K562 (cell line): ENCODE measurements around the gene ACAT1. TPM values are rescaled to one million over a fixed set of nuclear protein-coding genes. Genes with fewer than 3 reads are reported as not detected.

ENCODE experiments used
- BCOR ChIP-seq: fragments of 450-650 bp; IDR thresholded peaks from 2 replicates; pipeline ENCODE4 v1.6.1; 2016
- BRF1 ChIP-seq: IDR thresholded peaks from 3 replicates; pipeline ENCODE4 v1.6.1; 2011; ENCODE audit warnings: borderline replicate concordance, mild to moderate bottlenecking; ENCODE audit not compliant: insufficient read length; ENCODE audit errors: extremely low read depth
- C11orf30 ChIP-seq: fragments of 450-650 bp; IDR thresholded peaks from 2 replicates; pipeline ENCODE4 v1.6.1; 2016; ENCODE audit warnings: low read depth, mild to moderate bottlenecking
- CREB1 ChIP-seq, 2 experiments: sonication (generic) in 1 of 2; formaldehyde crosslinking in 1 of 2; IDR thresholded peaks; 2 replicates each; pipeline versions ENCODE4 v1.6.1 to v1.8.0; 2012 to 2022; ENCODE audit warnings: inconsistent platforms in 1 of 2, mild to moderate bottlenecking in 1 of 2, missing genetic modification reagents in 1 of 2, moderate library complexity in 1 of 2
- CXXC5 ChIP-seq: fragments of 250-450 bp; sonication (Bioruptor Pico); IDR thresholded peaks from 2 replicates; pipeline ENCODE4 v1.8.0; 2022; ENCODE audit warnings: inconsistent platforms, mild to moderate bottlenecking, moderate library complexity
- DNMT1 ChIP-seq: fragments of 450-650 bp; IDR thresholded peaks from 2 replicates; pipeline ENCODE4 v1.6.1; 2016; ENCODE audit warnings: antibody characterized with exemption, mild to moderate bottlenecking
- HBP1 ChIP-seq: fragments of 450-650 bp; formaldehyde crosslinking; IDR thresholded peaks from 2 replicates; pipeline ENCODE4 v1.4.0; 2022; ENCODE audit warnings: missing genetic modification characterization
- MBD2 ChIP-seq: sonication (generic); IDR thresholded peaks from 2 replicates; pipeline ENCODE4 v1.6.1; 2016; ENCODE audit warnings: low read depth, borderline replicate concordance
- MCM2 ChIP-seq: fragments of 450-650 bp; IDR thresholded peaks from 2 replicates; pipeline ENCODE4 v1.6.1; 2017; ENCODE audit warnings: low read depth, mild to moderate bottlenecking
- MLX ChIP-seq, 2 experiments: fragments of 450-650 bp in 1 of 2; sonication (generic) in 1 of 2; formaldehyde crosslinking; conservative IDR thresholded peaks; 2 replicates each; pipeline versions ENCODE4 v1.4.0 to v1.8.1; 2020 to 2022; ENCODE audit warnings: mild to moderate bottlenecking in 1 of 2, missing genetic modification reagents in 1 of 2
- PHTF2 ChIP-seq: fragments of 250-450 bp; sonication (Bioruptor Pico); IDR thresholded peaks from 2 replicates; pipeline ENCODE4 v1.5.0; 2021; ENCODE audit warnings: mild to moderate bottlenecking
- POLR2A ChIP-seq: fragments of 450-650 bp; conservative IDR thresholded peaks from 2 replicates; pipeline ENCODE4 v1.6.1; 2016
- SAP30 ChIP-seq: fragments of 200-600 bp; sonication (generic); IDR thresholded peaks from 2 replicates; pipeline ENCODE4 v1.6.1; 2012; ENCODE audit warnings: borderline replicate concordance, low read depth, mild to moderate bottlenecking, moderate library complexity, low read length, control low read depth, inconsistent platforms; ENCODE audit not compliant: insufficient read depth, poor library complexity, severe bottlenecking
- SREBF2 ChIP-seq: sonication (generic); formaldehyde crosslinking; IDR thresholded peaks from 2 replicates; pipeline ENCODE4 v1.4.0; 2020; ENCODE audit warnings: mild to moderate bottlenecking, missing genetic modification reagents
- TBL1XR1 ChIP-seq, 2 experiments: IDR thresholded peaks; 2 replicates each; pipeline ENCODE4 v1.6.1; 2012; ENCODE audit warnings: improper control_type of control experiment in 2 of 2, low read length in 2 of 2, mild to moderate bottlenecking in 1 of 2
- USF2 ChIP-seq: sonication (generic); formaldehyde crosslinking; IDR thresholded peaks from 2 replicates; pipeline ENCODE4 v1.5.0; 2020; ENCODE audit warnings: missing genetic modification reagents
- YY1 ChIP-seq, 3 experiments: IDR thresholded peaks; 2 replicates each; pipeline ENCODE4 v1.6.1; 2011; ENCODE audit warnings: low read length in 2 of 3, mild to moderate bottlenecking in 2 of 3, moderate library complexity in 2 of 3, borderline replicate concordance in 1 of 3, control low read depth in 1 of 3, low read depth in 1 of 3; ENCODE audit not compliant: insufficient read depth in 3 of 3, insufficient replicate concordance in 2 of 3, control insufficient read depth in 1 of 3, insufficient read length in 1 of 3; ENCODE audit errors: extremely low read depth in 1 of 3
- ZBTB17 ChIP-seq: fragments of 450-650 bp; formaldehyde crosslinking; IDR thresholded peaks from 2 replicates; pipeline ENCODE4 v1.4.0; 2020; ENCODE audit warnings: mild to moderate bottlenecking
- ZKSCAN1 ChIP-seq: fragments of 150-350 bp; IDR thresholded peaks from 2 replicates; pipeline ENCODE4 v1.6.1; 2016; ENCODE audit warnings: low read depth, low read length
- ZKSCAN3 ChIP-seq: fragments of 250-450 bp; sonication (Bioruptor Pico); IDR thresholded peaks from 2 replicates; pipeline ENCODE4 v1.4.0; 2020
- ZNF277 ChIP-seq: fragments of 250-450 bp; sonication (Bioruptor Pico); IDR thresholded peaks from 2 replicates; pipeline ENCODE4 v1.8.0; 2022; ENCODE audit warnings: inconsistent platforms, mild to moderate bottlenecking, moderate library complexity, borderline replicate concordance
- ZNF347 ChIP-seq: fragments of 450-650 bp; formaldehyde crosslinking; IDR thresholded peaks from 2 replicates; pipeline ENCODE4 v1.4.0; 2020; ENCODE audit warnings: low read depth, mild to moderate bottlenecking, moderate library complexity
- ZNF444 ChIP-seq: fragments of 250-450 bp; sonication (Bioruptor Pico); IDR thresholded peaks from 2 replicates; pipeline ENCODE4 v1.4.0; 2020; ENCODE audit warnings: mild to moderate bottlenecking, moderate library complexity
- ZNF75A ChIP-seq: fragments of 450-650 bp; formaldehyde crosslinking; IDR thresholded peaks from 2 replicates; pipeline ENCODE4 v1.4.0; 2020; ENCODE audit warnings: mild to moderate bottlenecking
- polyA plus RNA-seq, 8 experiments: library from polyadenylated mRNA; depleted of rRNA in 4 of 8; stranded (reverse) in 5 of 8; unstranded in 3 of 8; fragments of >200 nt; fragmentation: Nextera tagmentation in 2 of 8; fragmentation: Illumina TruSeq in 1 of 8; extraction: Ambion mirVana in 2 of 8; extraction: Trizol in 1 of 8; gene quantifications; 2 replicates each; pipeline versions ENCODE4 v1.2.1 to v1.2.3, GENCODE V29; 2011 to 2014; ENCODE audit warnings: inconsistent platforms in 1 of 8, missing spikeins in 1 of 8
- total RNA-seq, 7 experiments: library from RNA; depleted of rRNA in 6 of 7; stranded (reverse); fragments of >200 nt in 6 of 7; fragmentation: Illumina TruSeq in 2 of 7; extraction: Trizol in 2 of 7; gene quantifications; 2 replicates each; pipeline versions ENCODE4 v1.2.1 to v1.2.3, GENCODE V29; 2011 to 2021; ENCODE audit warnings: low replicate concordance in 1 of 7

ACAT1 gene
- total and polyA plus RNA-seq, 9 of the 15 experiments (the other 6 are each of a cell fraction or from before 2014, with no cell fraction given): 65.1 to 204 (median 104) TPM

- peak in 2 of 3 experiments; percentile 54 to 77 for TF ChIP-seq YY1 (IDR thresholded peaks at IDR 0.05; ENCODE audit: borderline replicate concordance in 1 of 3, control insufficient read depth in 1 of 3, extremely low read depth in 1 of 3, insufficient read depth in 3 of 3, insufficient read length in 1 of 3, insufficient replicate concordance in 2 of 3, low read depth in 1 of 3, low read length in 2 of 3)
- TF ChIP-seq DNMT1: no peak
- TF ChIP-seq MBD2: 0 out of 2 replicates have a peak, but pooled peaks have one; percentile 55
- no peak for TF ChIP-seq ZKSCAN3
- TF ChIP-seq CREB1 (IDR thresholded peaks at IDR 0.05): 0 out of 2 replicates have a peak, but pooled peaks have one; percentile 29
- peak; percentile 62; the same call in 1 of the 2 replicates for TF ChIP-seq CREB1 (CRISPR knock-in tag; IDR thresholded peaks at IDR 0.05)
- TF ChIP-seq USF2 (CRISPR knock-in tag): peak; percentile 55
- TF ChIP-seq ZKSCAN1: no peak
- TF ChIP-seq BCOR: no peak
- TF ChIP-seq CXXC5 (CRISPR knock-in tag): peak; percentile 89
- no peak for TF ChIP-seq MCM2
- TF ChIP-seq ZNF347 (CRISPR knock-in tag): no peak
- no peak for TF ChIP-seq BRF1
- TF ChIP-seq POLR2A: peak; percentile 91
- no peak for TF ChIP-seq C11orf30
- TF ChIP-seq SREBF2 (CRISPR knock-in tag): no peak
- peak; percentile 59 for TF ChIP-seq ZBTB17 (CRISPR knock-in tag)
- TF ChIP-seq HBP1 (CRISPR knock-in tag): no peak
- no peak for TF ChIP-seq MLX (CRISPR knock-in tag; conservative IDR thresholded peaks at IDR 0.05)
- TF ChIP-seq ZNF75A (CRISPR knock-in tag): no peak
- no peak for TF ChIP-seq PHTF2 (CRISPR knock-in tag)
- TF ChIP-seq TBL1XR1 (IDR thresholded peaks at IDR 0.05; ENCODE audit: low read length in 2 of 2): no peak
- TF ChIP-seq SAP30: peak; percentile 78
- TF ChIP-seq ZNF277: no peak
- TF ChIP-seq ZNF444 (CRISPR knock-in tag): no peak
These were observed at the start of gene ACAT1 (continued) for GRCh38 chr11:108121274-108122155.
